ENCODE data around the gene SLC38A3. TPM values are rescaled to one million over a fixed set of nuclear protein-coding genes. Genes with fewer than 3 reads are reported as not detected.

The SLC38A3 gene
- not detected for total RNA-seq

DNA sequence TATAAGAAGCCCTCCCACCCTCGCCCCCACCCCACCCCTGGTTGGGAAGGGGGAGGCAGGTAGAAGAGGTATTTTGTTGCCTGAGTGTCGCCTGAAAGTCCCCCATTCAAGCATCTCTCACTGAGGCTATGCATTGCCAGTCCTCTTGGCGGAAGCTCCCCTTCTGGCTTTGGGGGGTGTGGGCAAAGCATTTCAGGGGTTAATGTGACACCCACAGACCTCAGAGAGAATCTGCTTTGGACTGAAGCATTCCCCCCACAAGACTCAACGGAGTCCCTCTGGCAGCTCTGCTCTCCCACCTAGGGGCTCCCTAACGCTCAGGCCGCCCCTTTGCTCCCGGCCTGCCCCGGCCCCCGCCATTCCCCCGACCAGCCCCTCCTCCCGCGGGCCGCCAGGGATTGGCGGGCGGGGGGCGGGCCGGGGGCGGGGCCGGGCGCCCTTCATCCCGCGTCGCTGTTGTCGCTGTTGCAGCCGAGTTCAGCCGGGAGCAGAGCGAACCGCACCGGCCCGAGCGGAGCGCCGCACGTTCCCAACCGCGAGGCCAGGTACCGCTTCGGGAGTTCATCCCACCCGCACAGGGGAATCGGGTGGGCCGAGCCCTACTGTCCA is at the start of gene SLC38A3:
Gene SLC38A3 (plus strand): TSS at position 468 of the 609 bp plus-strand sequence. CDS start 8,929 bp downstream, outside the sequence.
- no peak within 1 kb of the TSS for H3K27ac Mint-ChIP-seq
- ATAC-seq (peak; percentile 22 to 64), DNase-seq (ENCODE audit: low spot score in 2 of 2) (no peak)
- H3K36me3 Mint-ChIP-seq = no peaks in the 10 kb centered on the region
- no peaks in the 10 kb centered on the region for H3K9me3 Mint-ChIP-seq

DNA sequence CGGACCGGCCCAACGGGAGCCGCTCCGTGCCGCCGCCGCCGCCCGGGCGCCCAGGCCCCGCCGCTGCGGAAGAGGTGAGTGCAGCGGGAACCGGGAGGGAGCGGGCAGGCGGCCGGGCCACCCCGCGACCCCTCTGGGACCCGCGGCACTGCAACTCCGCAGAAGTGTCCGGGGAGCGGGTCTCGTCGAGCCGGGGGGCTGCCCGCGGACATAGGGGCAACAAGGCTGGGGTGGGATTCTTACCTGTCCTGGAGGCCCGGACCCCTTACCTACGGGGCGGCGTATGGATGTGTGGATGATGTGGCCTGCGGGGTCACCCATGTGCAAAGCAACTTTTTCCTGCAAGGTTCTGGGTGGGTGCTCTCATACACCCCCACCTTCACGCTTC is 49.6 kb upstream of the SLC38A3 start:
- no peak for ATAC-seq
- no peaks in the 10 kb centered on the region for H3K9me3 Mint-ChIP-seq

DNA sequence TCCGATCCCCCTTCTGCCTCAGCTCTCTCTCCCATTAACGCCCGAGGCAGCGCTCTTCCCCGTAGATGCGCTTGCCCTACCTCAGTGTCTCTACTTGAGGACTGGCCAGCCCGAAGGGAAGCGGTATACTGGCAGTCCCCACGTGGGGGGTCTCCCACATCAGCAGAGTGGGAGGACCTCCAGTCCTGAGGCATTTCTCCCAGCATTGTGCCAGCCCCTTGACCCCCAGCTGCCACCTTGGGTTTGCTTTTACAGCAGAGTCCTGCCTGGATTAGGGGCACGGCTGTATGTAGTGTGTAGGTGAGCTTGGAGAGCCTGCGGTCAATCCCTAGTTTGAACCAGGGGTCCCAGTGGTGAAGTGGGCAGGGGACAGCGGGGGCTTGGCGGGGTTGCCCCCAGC is 49.2 kb upstream of the SLC38A3 start:
- ATAC-seq (no peak), DNase-seq (ENCODE audit: low spot score in 2 of 2) (no peak)
- Mint-ChIP-seq H3K9me3 (no peaks in the 10 kb centered on the region), H3K36me3 (no peaks in the 10 kb centered on the region), H3K27ac (no peak overlapping the region)

More for the DNA sequence above, 49.6 kb upstream of the SLC38A3 start:
- DNase-seq (ENCODE audit: low spot score in 2 of 2) = no peak
- Mint-ChIP-seq H3K36me3 (no peaks in the 10 kb centered on the region), H3K27ac (no peak overlapping the region)

DNA sequence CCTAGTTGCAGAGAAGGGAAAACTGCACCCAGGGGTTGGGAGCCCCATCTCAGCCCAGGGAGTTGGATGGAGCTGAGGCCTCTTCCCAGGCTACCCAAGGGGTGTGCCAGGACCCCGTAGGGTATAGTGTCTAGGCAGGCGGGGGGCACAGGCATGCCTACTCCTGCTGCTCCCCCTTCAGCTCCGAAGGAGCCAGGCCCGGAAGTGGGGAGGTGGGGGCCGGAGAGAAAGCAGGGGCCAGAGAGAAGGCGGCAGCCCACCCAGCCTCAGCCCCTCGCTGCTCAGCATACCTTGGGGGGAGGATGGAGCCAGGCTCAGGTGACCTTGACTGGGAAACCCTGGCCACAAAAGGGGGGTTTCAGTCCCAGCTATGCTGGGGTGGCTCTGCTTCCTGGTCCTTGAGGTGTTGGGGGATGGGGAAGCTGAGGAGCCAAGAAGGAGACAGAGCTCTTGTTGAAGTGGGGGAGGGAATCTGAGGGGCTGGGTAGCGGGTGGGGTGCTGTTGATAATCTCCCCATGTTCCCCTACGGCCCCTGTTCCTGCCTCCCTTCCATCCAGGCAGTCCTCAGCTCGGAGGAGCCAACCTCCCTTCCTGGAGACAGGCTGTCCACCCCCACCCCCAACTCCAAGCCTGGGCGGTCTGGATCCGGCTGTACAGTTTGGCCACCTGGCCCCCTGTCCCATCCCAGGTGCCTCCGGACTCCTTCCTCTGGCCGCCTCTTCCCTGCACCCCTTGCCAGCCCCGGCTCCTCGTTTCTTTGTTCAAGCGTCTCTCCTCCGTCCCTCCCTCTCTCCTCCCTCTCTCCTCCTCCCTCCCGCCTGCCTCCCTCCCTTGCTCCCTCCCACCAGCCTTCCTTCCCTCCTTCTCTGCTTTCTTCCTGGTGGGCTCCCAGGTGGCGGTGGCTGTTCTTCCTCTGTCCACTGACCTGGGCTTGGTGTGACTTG is 48.2 kb upstream of the SLC38A3 start:
- no peak for ATAC-seq
- H3K36me3 Mint-ChIP-seq = no peaks in the 10 kb centered on the region
- H3K27ac Mint-ChIP-seq = no peak overlapping the region
- no peak for DNase-seq (ENCODE audit: low spot score in 2 of 2)
- H3K9me3 Mint-ChIP-seq = no peaks in the 10 kb centered on the region

DNA sequence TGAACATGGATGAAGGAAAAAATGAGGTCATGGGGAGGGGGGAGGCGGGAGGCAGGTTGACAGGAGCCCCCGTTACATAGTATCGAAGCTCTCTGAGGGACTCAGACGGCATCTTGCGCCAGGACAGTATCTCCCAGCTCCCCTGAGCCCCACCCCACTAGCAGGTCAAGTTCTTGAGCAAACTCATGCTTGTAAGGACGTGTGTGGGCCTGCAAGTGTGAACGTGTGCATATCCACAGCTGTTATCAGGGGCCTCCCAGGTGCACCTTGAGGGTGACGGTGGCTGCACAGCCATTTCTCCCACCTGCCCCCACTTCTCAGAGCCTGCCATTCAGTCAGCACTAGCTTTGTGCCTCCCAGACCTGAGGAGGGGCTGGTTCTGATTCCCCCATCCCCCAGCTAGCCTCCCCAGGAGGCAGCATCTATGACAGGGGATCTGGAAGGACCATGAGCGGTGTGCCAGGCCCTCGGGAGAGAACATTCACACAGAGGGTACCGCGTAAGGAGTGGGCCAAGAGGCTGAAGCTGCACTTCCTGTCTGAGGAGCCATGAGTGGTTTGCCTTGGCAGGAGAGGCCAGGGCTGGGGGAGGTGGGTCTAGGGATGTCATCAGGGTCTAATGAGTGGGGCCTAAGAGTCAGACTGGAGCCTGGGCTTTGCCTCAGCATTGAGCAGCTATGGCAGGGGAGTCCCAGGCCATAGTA is 47.1 kb upstream of the SLC38A3 start:
- no peaks in the 10 kb centered on the region for H3K36me3 Mint-ChIP-seq
- DNase-seq (ENCODE audit: low spot score in 2 of 2) = no peak
- H3K27ac Mint-ChIP-seq = no peak overlapping the region
- no peaks in the 10 kb centered on the region for H3K9me3 Mint-ChIP-seq
- ATAC-seq = no peak

DNA sequence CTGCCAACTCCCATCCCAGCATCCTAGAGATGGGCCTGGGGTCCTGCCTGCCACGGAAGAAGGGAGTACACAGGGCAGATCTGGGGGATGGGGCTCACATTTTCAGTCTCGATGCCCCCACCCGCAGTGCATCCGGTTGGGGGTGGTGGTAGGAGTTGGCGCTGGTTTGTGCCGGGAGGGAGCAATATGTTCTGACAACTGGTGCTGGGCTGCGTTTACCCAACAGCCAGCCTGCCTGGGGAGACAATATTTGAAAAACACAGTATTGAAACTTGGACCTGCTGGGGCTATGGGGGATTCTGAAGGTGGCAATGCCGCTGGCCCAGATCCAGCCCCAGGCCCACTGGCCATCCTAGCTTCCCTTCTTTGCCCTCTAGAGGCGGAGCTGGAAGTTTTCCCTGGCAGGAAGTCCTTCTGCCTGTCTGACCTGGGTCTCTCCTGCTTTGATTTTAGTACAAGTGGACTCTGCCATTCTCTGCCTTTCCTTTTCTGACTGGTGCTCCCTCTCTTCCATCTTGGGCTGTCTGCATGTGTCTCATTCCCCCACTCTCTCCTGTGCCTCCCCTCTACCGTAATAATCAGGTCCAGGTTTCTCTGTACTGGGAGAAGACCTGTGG is 46.4 kb upstream of the SLC38A3 start:
- no peaks in the 10 kb centered on the region for H3K36me3 Mint-ChIP-seq
- DNase-seq (ENCODE audit: low spot score in 2 of 2) (no peak), ATAC-seq (no peak)
- no peaks in the 10 kb centered on the region for H3K9me3 Mint-ChIP-seq
- no peak overlapping the region for H3K27ac Mint-ChIP-seq

DNA sequence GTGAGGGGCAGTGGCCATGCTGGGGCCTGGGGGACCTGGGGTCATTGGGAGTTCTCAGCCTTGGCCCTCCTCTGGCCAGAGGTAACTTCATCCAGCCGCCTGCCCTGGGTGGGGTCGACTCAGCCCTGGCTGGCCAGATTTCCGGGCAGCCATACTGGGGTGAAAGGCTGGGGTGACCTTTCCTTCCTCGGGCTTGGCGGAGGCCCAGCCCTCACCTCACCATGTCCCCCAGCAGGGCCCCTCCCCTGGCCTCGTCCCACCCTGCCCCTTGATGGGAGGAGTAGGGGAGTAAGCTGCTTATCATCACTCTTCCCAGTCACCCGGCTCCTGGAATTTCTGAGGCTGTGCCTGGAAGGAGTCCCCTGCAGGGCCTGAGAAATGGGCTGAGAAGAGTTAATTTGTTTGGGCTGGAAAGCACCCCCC is 44.5 kb upstream of the SLC38A3 start:
- Mint-ChIP-seq H3K36me3 (no peaks in the 10 kb centered on the region), H3K9me3 (no peaks in the 10 kb centered on the region), H3K27ac (no peak overlapping the region)
- ATAC-seq (no peak), DNase-seq (ENCODE audit: low spot score in 2 of 2) (no peak)

DNA sequence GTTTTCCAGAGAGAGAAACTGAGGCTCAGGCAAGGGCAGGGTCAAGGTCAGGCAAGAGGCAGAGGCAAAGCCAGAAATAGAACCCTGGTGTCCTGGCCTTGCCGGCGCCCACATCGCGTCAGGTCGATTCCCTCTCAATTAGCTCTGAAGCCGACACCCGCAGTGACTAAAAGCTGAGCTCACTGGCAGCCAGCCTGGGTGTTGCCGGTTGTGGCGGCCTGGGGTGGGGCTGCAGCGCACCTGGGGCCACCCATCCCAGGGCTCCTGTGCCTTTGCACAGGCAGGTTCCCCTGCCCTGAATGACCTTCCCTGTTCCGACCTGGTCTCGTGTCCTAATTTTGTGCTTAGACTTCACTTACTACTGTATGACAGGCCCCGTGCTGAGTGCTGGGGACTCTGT is 43.8 kb upstream of the SLC38A3 start:
- Mint-ChIP-seq H3K36me3 (no peaks in the 10 kb centered on the region), H3K27ac (no peak overlapping the region), H3K9me3 (no peaks in the 10 kb centered on the region)
- ATAC-seq = no peak
- no peak for DNase-seq (ENCODE audit: low spot score in 2 of 2)

DNA sequence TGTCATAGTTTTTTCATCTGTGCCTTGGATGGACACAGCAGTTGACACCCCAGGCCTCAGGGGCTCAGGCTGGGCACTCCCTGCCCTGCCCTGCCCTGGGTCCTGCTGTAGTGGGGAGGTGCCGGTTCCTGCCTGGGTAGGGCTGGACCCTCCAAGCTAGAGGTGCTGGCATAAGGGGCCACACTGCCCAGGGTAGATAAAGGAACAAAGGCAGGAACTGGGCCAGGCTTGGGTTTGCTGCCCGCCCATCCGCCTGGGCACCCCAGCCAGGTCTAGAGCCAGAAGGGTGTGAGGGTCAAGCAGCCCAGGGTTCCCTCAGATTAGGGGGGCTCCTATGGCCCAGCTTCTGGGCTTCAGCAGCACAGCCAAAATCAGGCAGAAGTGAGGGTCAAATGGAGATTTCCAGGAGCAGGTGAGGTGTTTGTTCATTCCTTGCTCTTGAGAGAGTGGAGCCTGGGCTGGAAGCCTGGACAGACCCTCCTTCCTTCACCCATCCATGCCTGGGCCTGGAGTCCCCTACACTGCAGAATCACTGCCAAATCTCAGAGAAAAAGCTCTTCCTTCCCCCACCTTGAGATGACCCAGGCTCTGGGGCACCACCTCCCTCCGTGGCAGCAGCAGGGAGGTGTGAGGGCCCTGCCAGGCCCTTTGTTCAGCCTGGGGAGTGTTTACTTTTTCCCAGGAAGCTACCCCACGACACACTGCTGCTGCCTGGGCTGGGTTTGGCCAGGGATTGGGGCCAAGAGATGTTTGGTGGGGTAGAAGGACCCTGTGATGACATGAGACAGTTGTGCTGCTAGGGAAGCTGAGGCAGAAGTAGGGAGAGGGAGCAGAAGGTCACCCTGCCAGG is 42.8 kb upstream of the SLC38A3 start:
- no peaks in the 10 kb centered on the region for H3K36me3 Mint-ChIP-seq
- DNase-seq (ENCODE audit: low spot score in 2 of 2) = no peak
- no peak for ATAC-seq
- H3K27ac Mint-ChIP-seq = no peak overlapping the region
- no peaks in the 10 kb centered on the region for H3K9me3 Mint-ChIP-seq

DNA sequence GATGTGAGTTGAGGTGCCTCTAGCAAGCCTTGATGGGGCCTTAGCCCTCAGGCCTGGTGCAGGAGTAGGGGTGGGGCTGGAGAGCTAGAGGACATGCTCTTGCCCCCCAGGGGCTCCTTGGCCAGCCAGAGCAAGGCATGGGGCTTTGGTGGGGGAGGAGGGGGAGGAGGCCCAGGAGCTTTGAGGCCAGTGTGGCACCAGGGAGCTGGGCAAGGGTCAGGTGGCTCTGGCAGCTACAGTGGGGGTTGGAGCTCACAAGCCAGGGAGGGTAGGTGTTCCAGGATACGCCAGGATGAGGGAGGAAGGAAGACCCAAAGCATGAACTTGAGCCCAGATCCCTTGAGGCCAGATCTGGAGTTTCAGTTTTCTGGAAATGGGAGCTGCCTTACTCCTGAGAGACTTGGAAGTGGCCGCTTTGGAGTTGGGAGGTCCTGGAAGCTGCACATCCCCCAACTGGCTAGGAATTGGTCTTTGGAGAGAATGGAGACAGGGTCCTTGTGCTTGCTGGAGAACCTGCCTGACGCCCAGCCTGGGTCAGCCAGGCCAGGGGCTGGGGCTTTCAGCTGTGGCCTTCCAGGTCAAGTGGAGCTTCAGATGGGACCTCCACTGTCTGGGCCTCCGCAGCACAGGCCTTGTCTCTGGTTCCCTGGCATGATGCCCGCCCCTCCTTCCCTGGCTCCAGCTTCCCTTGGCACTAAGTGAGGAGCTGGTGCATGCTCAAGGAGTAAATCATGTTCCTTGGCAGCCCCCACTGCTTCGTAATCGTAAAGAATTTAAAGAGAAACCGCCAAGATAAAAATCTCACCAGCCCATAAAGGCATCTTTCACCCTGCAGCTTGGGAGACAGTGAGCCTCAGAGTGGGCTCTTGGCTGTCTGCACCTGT is 41.3 kb upstream of the SLC38A3 start:
- H3K36me3 Mint-ChIP-seq = no peaks in the 10 kb centered on the region
- no peak for DNase-seq (ENCODE audit: low spot score in 2 of 2)
- no peaks in the 10 kb centered on the region for H3K9me3 Mint-ChIP-seq

DNA sequence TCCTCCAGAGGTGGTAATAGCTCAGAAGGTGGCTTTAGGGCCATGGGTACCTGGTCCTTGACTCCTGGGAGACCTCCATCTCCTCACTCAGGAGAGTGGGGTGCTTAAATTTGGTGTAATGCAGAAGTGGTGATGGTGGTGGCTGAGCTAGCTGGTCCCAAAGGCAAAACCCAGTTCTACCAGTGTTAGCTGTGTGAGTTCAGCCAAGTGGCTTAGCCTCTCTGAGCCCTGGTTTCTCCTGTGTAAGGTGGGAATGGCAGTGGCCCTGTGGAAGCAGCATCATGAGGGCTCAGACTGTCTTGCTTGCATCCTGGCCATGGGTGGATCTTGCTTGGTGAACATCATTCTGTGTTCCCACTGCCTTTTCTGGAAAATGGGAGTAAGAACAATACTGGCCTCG is 40.6 kb upstream of the SLC38A3 start:
- DNase-seq (ENCODE audit: low spot score in 2 of 2) (no peak), ATAC-seq (no peak)
- H3K9me3 Mint-ChIP-seq = no peaks in the 10 kb centered on the region
- H3K27ac Mint-ChIP-seq = peak overlapping the region in 1 of 2 donors; percentile 51
- no peaks in the 10 kb centered on the region for H3K36me3 Mint-ChIP-seq

More for the DNA sequence above, 41.3 kb upstream of the SLC38A3 start:
- H3K27ac Mint-ChIP-seq = no peak overlapping the region
- ATAC-seq = no peak

DNA sequence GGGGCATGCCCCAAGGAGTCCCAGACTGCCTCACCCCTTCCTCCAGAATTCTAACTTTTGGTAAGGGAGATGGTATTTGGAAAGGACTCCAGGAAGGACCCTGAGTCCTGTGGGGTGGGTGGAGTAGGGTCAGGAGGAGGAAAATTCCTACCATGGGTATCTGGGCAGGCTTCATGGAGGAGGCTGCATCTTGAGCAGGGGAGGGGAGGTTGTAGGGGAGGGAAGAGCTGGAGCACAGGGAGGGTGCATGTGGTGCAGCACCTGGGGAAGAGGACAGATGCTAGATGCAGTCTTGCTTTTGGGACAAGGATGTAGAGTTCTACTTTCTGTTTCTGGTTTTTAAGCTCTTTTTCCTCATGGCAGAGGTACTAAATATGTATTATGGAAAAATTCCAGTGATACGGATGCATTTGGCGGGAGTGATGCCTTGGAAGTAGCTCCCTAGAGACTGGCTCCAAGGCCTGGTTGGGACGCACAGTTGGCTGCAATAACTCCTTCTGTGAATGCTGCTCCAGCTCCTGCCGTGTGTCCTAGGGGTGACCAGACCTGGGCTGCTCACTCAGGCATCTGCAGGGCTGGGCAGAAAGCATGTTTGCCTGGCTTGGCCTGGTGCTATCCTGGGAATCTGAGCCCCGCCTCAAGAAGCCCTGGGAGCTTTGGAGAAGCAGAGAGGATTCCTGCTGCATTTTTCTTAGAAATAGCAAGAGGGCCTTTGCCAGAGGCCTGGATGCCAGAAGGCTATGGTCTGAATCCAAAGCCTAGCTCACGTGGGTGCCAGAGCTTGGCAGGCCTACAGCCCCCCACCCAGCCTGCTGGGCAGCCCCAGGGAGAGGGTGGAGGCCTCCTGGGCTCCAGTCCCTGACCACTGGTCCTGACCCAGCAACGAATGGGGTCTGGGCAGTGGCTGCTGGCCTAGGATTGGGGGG is 39.8 kb upstream of the SLC38A3 start:
- H3K36me3 Mint-ChIP-seq = no peaks in the 10 kb centered on the region
- ATAC-seq (no peak), DNase-seq (ENCODE audit: low spot score in 2 of 2) (no peak)
- H3K9me3 Mint-ChIP-seq = no peaks in the 10 kb centered on the region
- H3K27ac Mint-ChIP-seq = peak overlapping the region in 1 of 2 donors; percentile 51

DNA sequence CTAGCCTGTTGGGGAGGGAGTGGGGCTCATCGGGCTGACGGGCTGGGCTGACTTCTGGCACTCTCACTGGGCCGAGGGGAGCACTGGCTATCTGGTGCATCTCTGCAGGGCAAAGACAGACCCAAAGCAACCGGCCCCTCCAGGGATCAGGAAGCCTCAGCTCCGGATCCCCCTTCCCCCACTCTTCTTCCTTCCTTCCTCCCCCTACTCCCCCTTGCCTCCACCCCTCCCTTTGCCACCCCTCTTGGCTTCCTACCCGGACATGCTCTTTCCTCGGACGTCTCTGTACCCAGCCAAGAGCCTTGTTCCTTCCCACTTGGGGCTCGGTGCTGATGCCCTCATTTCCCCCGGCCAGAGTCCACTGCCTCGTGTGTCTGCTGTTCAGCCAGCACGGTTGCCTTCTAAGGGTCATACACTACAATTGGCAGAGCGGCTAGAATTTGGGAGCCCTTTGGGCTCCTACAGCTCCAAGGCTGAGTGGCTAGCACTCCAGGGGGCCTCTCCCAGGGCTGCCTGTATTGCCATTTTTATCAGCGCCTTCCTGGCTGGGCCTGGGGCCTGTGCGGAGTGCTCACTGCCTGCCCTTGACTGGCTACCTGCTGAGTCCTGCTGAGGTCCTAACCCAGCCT is 39.0 kb upstream of the SLC38A3 start:
- ATAC-seq = no peak
- no peak overlapping the region for H3K27ac Mint-ChIP-seq
- no peaks in the 10 kb centered on the region for H3K9me3 Mint-ChIP-seq
- H3K36me3 Mint-ChIP-seq = no peaks in the 10 kb centered on the region
- DNase-seq (ENCODE audit: low spot score in 2 of 2) = no peak

DNA sequence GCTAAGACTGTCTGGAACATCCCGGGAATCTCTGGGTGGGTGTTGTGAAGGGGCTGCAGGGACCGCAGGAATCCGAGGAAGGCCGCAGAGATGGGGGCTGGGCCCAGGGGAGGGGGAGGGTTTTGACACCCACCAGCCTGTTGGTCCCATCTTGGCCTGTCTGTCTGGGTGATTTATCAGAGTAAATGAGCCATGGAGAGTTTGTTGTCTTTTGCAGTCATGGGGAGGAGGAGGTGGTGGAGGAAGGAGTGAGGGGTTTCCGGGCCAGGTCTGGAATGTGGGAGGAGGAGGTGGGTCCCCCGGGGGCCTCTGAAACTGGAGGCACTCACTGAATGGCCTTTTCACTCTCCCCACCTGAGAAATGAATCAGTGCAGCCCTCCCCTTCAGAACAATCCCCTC is 38.5 kb upstream of the SLC38A3 start:
- no peak for ATAC-seq

More for the DNA sequence above, 38.5 kb upstream of the SLC38A3 start:
- H3K9me3 Mint-ChIP-seq = no peaks in the 10 kb centered on the region
- no peak for DNase-seq (ENCODE audit: low spot score in 2 of 2)
- H3K36me3 Mint-ChIP-seq = no peaks in the 10 kb centered on the region
- H3K27ac Mint-ChIP-seq = no peak overlapping the region

All from activated naive CD4-positive, alpha-beta T cell treated with anti-CD3 and anti-CD28 coated beads, Interleukin-2, amount 50 U/mL, for 72 hours (primary cell).